Body of pancreas (tissue), 4 donors: ENCODE measurements around the gene PDE10A. TPM values are rescaled to one million over a fixed set of nuclear protein-coding genes. Genes with fewer than 3 reads are reported as not detected.
"Not testable (repeated sequence)": the region's sequence is repeated elsewhere in the genome, so short reads cannot be mapped to it uniquely, and the experiment has no call there.

Experiments
- ATAC-seq: fragments of 150-250 bp; one replicate; pipeline ENCODE4 v1.9.1; 2016
- DNase-seq, 4 donors: peaks; one replicate each; pipeline ENCODE4 v3.0.0-alpha.2; 2019
- H3K27ac ChIP-seq, 4 donors: fragments of 200-600 bp; sonication (generic); 1 replicate in 3 of 4; 2 replicates in 1 of 4; pipeline versions ENCODE4 v1.5.1 to v1.6.1; 2016 to 2019; ENCODE audit warnings: mild to moderate bottlenecking in 1 of 4, mixed read lengths in 1 of 4, moderate library complexity in 1 of 4
- H3K27me3 ChIP-seq, 2 donors: fragments of 200-600 bp; sonication (generic); one replicate each; pipeline ENCODE4 v1.6.0; 2016; ENCODE audit warnings: mild to moderate bottlenecking in 1 of 2
- H3K36me3 ChIP-seq, 2 donors: fragments of 200-600 bp; sonication (generic); replicated peaks in 1 of 2; 2 replicates each; pipeline ENCODE4 v1.5.1; 2016; ENCODE audit warnings: low read depth in 2 of 2; ENCODE audit not compliant: insufficient read depth in 1 of 2
- H3K4me1 ChIP-seq: fragments of 200-600 bp; sonication (generic); one replicate; pipeline ENCODE4 v1.6.0; 2016
- H3K4me3 ChIP-seq, 2 donors: fragments of 200-600 bp; sonication (generic); 1 replicate in 1 of 2; 2 replicates in 1 of 2; pipeline ENCODE4 v1.5.1; 2016 to 2019
- H3K9me3 ChIP-seq, 3 donors: fragments of 200-600 bp; sonication (generic); 1 replicate in 2 of 3; 2 replicates in 1 of 3; pipeline ENCODE4 v1.5.1; 2016
- CTCF ChIP-seq, 7 experiments: fragments of 450-650 bp in 4 of 7; fragments of 200-600 bp in 3 of 7; sonication (generic) in 3 of 7; IDR thresholded peaks; one replicate each; pipeline ENCODE4 v1.5.1; 2016 to 2019; ENCODE audit warnings: antibody characterized with exemption in 7 of 7
- POLR2A ChIP-seq, 3 donors: fragments of 450-650 bp; IDR thresholded peaks; one replicate each; pipeline ENCODE4 v1.6.1; 2016; ENCODE audit warnings: antibody characterized with exemption in 3 of 3, mild to moderate bottlenecking in 2 of 3
- WGBS, 2 donors: methylation state at CpG; one replicate each; pipeline ENCODE4 v1.1.5; 2017; 5-methylcytosine and 5-hydroxymethylcytosine counted together
- intact Hi-C: fragments of 100-400 bp; cut with DNase I; formaldehyde crosslinking; loops from one replicate; pipeline ENCODE4 v1.15.1; 2023
- total RNA-seq, 2 donors: library from RNA; depleted of rRNA; stranded (reverse); fragments of >200 nt; gene quantifications; one replicate each; pipeline ENCODE4 v1.1.0, GENCODE V29; 2016

The PDE10A gene
- total RNA-seq, 2 donors from 2014 or later: 3.9 to 16.8 TPM

- no peaks in the 10 kb centered on the region for H3K27me3 ChIP-seq
- H3K9me3 ChIP-seq: no peaks in the 10 kb centered on the region
- no peak overlapping the region for H3K27ac ChIP-seq
- no peak for DNase-seq
- no peak for ATAC-seq
- no peaks in the 10 kb centered on the region for H3K36me3 ChIP-seq
- intact Hi-C loops: no loop called here
- no peak overlapping the region for H3K4me3 ChIP-seq
- no peak for TF ChIP-seq CTCF (IDR thresholded peaks at IDR 0.05)
- no peak for TF ChIP-seq POLR2A (IDR thresholded peaks at IDR 0.05)
- whole genome bisulfite sequencing, 2 donors: 78 to 88% methylated on average over 4 of the region's 4 CpGs
- H3K4me1 ChIP-seq: no peaks in the 10 kb centered on the region
Measured at GRCh38 chr6:165628955-165629354, 34.1 kb downstream of the PDE10A start.

GRCh38 chr6:165627366-165627765 lies 35.7 kb downstream of the PDE10A start:
- DNase-seq: no peak
- ATAC-seq: no peak
- intact Hi-C loops: no loop called here
- TF ChIP-seq POLR2A (IDR thresholded peaks at IDR 0.05) (no peak), CTCF (IDR thresholded peaks at IDR 0.05) (no peak)
- no peaks in the 10 kb centered on the region for H3K9me3 ChIP-seq
- no peak overlapping the region for H3K4me3 ChIP-seq
- no peaks in the 10 kb centered on the region for H3K36me3 ChIP-seq
- 49 to 64% methylated on average over 4 of the region's 4 CpGs for WGBS, 2 donors
- H3K4me1 ChIP-seq: no peaks in the 10 kb centered on the region
- no peaks in the 10 kb centered on the region for H3K27me3 ChIP-seq
- no peak overlapping the region for H3K27ac ChIP-seq

- ATAC-seq (no peak), DNase-seq (no peak)
- Histone ChIP-seq H3K27ac (no peak overlapping the region), H3K27me3 (no peaks in the 10 kb centered on the region), H3K4me3 (no peak overlapping the region), H3K9me3 (no peaks in the 10 kb centered on the region), H3K4me1 (no peaks in the 10 kb centered on the region), H3K36me3 (no peaks in the 10 kb centered on the region)
- no peak for TF ChIP-seq POLR2A (IDR thresholded peaks at IDR 0.05)
- no peak for TF ChIP-seq CTCF (IDR thresholded peaks at IDR 0.05)
- 63 to 66% methylated on average over 6 of the region's 6 CpGs for WGBS, 2 donors
- intact Hi-C loops: no loop called here
Measured at GRCh38 chr6:165626711-165627110, 36.3 kb downstream of the PDE10A start.

GRCh38 chr6:165624871-165625639 lies 38.0 kb downstream of the PDE10A start:
- Histone ChIP-seq H3K27me3 (no peaks in the 10 kb centered on the region), H3K9me3 (no peaks in the 10 kb centered on the region), H3K36me3 (no peaks in the 10 kb centered on the region), H3K4me3 (no peak overlapping the region), H3K27ac (no peak overlapping the region), H3K4me1 (no peaks in the 10 kb centered on the region)
- ATAC-seq: no peak
- TF ChIP-seq POLR2A (IDR thresholded peaks at IDR 0.05) (no peak), CTCF (IDR thresholded peaks at IDR 0.05) (no peak)
- DNase-seq: no peak
- intact Hi-C loops: no loop called here
- 76 to 78% methylated on average over 6 of the region's 6 CpGs for WGBS, 2 donors

- Histone ChIP-seq H3K4me1 (no peaks in the 10 kb centered on the region), H3K27ac (no peak overlapping the region), H3K9me3 (no peaks in the 10 kb centered on the region), H3K27me3 (no peaks in the 10 kb centered on the region), H3K4me3 (no peak overlapping the region), H3K36me3 (no peaks in the 10 kb centered on the region)
- WGBS, 2 donors: 77 to 83% methylated on average over 7 of the region's 7 CpGs
- TF ChIP-seq POLR2A (IDR thresholded peaks at IDR 0.05) (no peak), CTCF (IDR thresholded peaks at IDR 0.05) (no peak)
- DNase-seq (no peak), ATAC-seq (no peak)
- intact Hi-C loops: no loop called here
Measured at GRCh38 chr6:165621940-165622339, 41.1 kb downstream of the PDE10A start.

GRCh38 chr6:165618891-165619290 lies 44.1 kb downstream of the PDE10A start:
- H3K9me3 ChIP-seq, H3K27me3 ChIP-seq, ATAC-seq, intact Hi-C loops, H3K36me3 ChIP-seq, DNase-seq, H3K4me3 ChIP-seq, H3K4me1 ChIP-seq, H3K27ac ChIP-seq: not testable (repeated sequence)
- 87 to 95% methylated on average over 4 of the region's 4 CpGs for WGBS, 2 donors
